ENCODE measurements around the gene SIRPB2.

GRCh38 chr20:1467082-1467354, 24.2 kb downstream of the SIRPB2 start:
- TF ChIP-seq CTCF (IDR thresholded peaks at IDR 0.05) (no peak), POLR2A (IDR thresholded peaks at IDR 0.05) (no peak)
